Fibroblast of lung (primary cell): ENCODE measurements around the gene DNAAF8.

Experiments used
- EZH2 ChIP-seq: IDR thresholded peaks from 2 replicates; pipeline ENCODE4 v1.5.1; 2012; ENCODE audit warnings: low read length, control low read depth, mild to moderate bottlenecking; ENCODE audit errors: missing control alignments
- TF ChIP-seq, protein P1 (sequence below), 2 donors: IDR thresholded peaks in 1 of 2; conservative IDR thresholded peaks in 1 of 2; 1 replicate in 1 of 2; 2 replicates in 1 of 2; pipeline ENCODE4 v1.5.1; 2011 to 2012; ENCODE audit warnings: low read length in 2 of 2, control low read depth in 1 of 2, inconsistent platforms in 1 of 2, low read depth in 1 of 2, mild to moderate bottlenecking in 1 of 2

DNA sequence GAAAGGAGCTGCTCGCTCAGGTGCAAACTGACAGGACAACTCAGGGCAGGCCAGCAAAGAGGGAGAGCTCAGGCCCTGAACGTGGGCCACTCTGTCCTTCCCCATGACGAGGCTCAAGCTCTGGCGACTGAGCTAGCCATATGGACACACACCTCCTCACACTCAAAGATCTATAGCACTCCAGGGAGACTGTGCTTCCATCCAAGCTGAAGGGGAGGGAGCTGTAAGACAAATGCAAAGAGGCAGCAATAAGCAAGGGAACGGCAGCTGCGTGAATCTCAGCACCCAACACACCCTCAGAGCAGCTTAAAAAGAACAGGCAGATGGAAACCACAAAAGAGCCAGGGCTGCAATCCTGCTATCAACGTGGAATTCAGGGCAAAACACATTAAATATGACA is 27.5 kb upstream of the DNAAF8 start:
- TF ChIP-seq, protein P1, sequence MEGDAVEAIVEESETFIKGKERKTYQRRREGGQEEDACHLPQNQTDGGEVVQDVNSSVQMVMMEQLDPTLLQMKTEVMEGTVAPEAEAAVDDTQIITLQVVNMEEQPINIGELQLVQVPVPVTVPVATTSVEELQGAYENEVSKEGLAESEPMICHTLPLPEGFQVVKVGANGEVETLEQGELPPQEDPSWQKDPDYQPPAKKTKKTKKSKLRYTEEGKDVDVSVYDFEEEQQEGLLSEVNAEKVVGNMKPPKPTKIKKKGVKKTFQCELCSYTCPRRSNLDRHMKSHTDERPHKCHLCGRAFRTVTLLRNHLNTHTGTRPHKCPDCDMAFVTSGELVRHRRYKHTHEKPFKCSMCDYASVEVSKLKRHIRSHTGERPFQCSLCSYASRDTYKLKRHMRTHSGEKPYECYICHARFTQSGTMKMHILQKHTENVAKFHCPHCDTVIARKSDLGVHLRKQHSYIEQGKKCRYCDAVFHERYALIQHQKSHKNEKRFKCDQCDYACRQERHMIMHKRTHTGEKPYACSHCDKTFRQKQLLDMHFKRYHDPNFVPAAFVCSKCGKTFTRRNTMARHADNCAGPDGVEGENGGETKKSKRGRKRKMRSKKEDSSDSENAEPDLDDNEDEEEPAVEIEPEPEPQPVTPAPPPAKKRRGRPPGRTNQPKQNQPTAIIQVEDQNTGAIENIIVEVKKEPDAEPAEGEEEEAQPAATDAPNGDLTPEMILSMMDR (conservative IDR thresholded peaks at IDR 0.05 in 1 of 2, IDR thresholded peaks at IDR 0.05 in 1 of 2; ENCODE audit: low read depth in 1 of 2, low read length in 2 of 2), result no peak
- TF ChIP-seq EZH2, result no peak
